Measurements from ENCODE around the gene UBL4B.

DNA sequence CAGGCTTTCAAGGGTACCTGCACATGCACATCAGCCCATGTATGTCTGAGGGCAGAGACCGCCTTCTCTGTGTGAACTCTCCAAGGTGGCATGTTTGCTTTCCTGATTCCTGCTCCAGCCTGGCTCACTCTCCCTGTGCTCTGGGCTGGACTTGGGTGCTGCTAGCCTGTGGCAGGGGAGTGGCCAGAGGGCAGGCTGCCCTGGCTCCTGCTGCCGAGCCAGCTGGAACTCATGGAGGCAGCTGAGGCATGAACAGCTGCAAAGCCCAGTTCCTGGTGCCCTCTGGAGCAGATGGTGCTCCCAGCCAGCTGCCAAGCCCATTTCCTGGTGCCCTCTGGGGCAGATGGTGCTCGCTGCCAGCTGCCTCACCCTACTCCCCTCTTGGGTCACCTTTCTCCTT, 7.6 kb downstream of the UBL4B start:
- TF ChIP-seq POLR2A (IDR thresholded peaks at IDR 0.05) = no peak
- TF ChIP-seq, protein P1, sequence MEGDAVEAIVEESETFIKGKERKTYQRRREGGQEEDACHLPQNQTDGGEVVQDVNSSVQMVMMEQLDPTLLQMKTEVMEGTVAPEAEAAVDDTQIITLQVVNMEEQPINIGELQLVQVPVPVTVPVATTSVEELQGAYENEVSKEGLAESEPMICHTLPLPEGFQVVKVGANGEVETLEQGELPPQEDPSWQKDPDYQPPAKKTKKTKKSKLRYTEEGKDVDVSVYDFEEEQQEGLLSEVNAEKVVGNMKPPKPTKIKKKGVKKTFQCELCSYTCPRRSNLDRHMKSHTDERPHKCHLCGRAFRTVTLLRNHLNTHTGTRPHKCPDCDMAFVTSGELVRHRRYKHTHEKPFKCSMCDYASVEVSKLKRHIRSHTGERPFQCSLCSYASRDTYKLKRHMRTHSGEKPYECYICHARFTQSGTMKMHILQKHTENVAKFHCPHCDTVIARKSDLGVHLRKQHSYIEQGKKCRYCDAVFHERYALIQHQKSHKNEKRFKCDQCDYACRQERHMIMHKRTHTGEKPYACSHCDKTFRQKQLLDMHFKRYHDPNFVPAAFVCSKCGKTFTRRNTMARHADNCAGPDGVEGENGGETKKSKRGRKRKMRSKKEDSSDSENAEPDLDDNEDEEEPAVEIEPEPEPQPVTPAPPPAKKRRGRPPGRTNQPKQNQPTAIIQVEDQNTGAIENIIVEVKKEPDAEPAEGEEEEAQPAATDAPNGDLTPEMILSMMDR (IDR thresholded peaks at IDR 0.05) = no peak

Measured in uterus (tissue), 2 donors.